Left lung (tissue), 10 donors: Measurements from ENCODE around the gene PDP2. TPM values are rescaled to one million over a fixed set of nuclear protein-coding genes. Genes with fewer than 3 reads are reported as not detected.
A peak's percentile ranks its signal among the peaks of the same experiment; 100 is the strongest.

Experiments
- ATAC-seq: fragments of 200-7000 bp; cut with Tn5 transposase; one replicate; pipeline ENCODE4 v1.9.1; 2020; ENCODE audit warnings: moderate library complexity
- DNase-seq, 4 donors: peaks; one replicate each; pipeline ENCODE4 v3.0.0-alpha.2; 2013 to 2020
- H3K27ac ChIP-seq, 2 donors: fragments of 200-600 bp; sonication (generic) in 1 of 2; one replicate each; pipeline versions ENCODE4 v1.5.0 to v1.8.0; 2020 to 2021
- H3K27me3 ChIP-seq, 2 donors: fragments of 200-600 bp; sonication (generic) in 1 of 2; one replicate each; pipeline versions ENCODE4 v1.5.0 to v1.8.0; 2020 to 2021
- H3K36me3 ChIP-seq, 2 donors: fragments of 200-600 bp; sonication (generic) in 1 of 2; one replicate each; pipeline versions ENCODE4 v1.5.0 to v1.8.0; 2020 to 2021
- H3K4me1 ChIP-seq, 2 donors: fragments of 200-600 bp; one replicate each; pipeline ENCODE4 v1.8.0; 2021
- H3K4me3 ChIP-seq, 2 donors: fragments of 200-600 bp; sonication (generic) in 1 of 2; one replicate each; pipeline versions ENCODE4 v1.5.0 to v1.8.0; 2020 to 2021; ENCODE audit warnings: mild to moderate bottlenecking in 1 of 2
- H3K9me3 ChIP-seq, 2 donors: fragments of 200-600 bp; sonication (generic) in 1 of 2; one replicate each; pipeline versions ENCODE4 v1.5.0 to v1.8.0; 2020 to 2021
- CTCF ChIP-seq, 2 donors: fragments of 200-600 bp; sonication (generic) in 1 of 2; IDR thresholded peaks; one replicate each; pipeline versions ENCODE4 v1.5.0 to v1.8.0; 2021; ENCODE audit warnings: antibody characterized with exemption in 2 of 2
- intact Hi-C, 2 donors: fragments of 100-400 bp; cut with DNase I; formaldehyde crosslinking; loops; one replicate each; pipeline versions ENCODE4 v1.11.2 to v1.14.2; 2022
- polyA plus RNA-seq, 6 donors: library from polyadenylated mRNA; unstranded; fragments of 120-200 nt; gene quantifications; one replicate each; pipeline ENCODE4 v1.2.1, GENCODE V29; 2013; ENCODE audit not compliant: insufficient read length in 6 of 6
- total RNA-seq, 2 donors: library from RNA; stranded (reverse); fragmentation: NEBNext Ultra II Directional; extraction: Animal tissue kit (Norgen Biotek cat#: 25700); gene quantifications; one replicate each; pipeline ENCODE4 v1.2.1, GENCODE V29; 2021
- donor health status: DM: no; HTN: yes; CAD: no.
- donor health status: DM: no; HTN: no; CAD: no.

The PDP2 gene
- total and polyA plus RNA-seq, 8 donors: 8.9 to 36.3 (median 9.7) TPM

DNA sequence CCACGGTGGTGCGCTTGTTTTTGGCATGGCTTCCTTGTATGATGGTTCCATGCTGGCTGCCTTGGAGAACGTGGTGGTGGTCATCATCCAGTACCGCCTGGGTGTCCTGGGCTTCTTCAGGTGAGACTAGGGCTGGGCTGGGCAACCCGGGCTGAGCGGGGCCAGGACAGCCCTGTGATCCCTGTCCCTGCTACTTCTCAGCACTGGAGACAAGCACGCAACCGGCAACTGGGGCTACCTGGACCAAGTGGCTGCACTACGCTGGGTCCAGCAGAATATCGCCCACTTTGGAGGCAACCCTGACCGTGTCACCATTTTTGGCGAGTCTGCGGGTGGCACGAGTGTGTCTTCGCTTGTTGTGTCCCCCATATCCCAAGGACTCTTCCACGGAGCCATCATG lies 59.9 kb downstream of the PDP2 start:
- DNase-seq (peak in 1 of 4 donors; percentile 60), ATAC-seq (no peak)
- no peaks in the 10 kb centered on the region for H3K9me3 ChIP-seq
- no peaks in the 10 kb centered on the region for H3K27me3 ChIP-seq
- H3K4me3 ChIP-seq: no peak overlapping the region
- peaks cover 15 to 26% of the 10 kb centered on the region in 2 donors for H3K4me1 ChIP-seq
- TF ChIP-seq CTCF (IDR thresholded peaks at IDR 0.05): no peak
- peaks cover 0 to 65% of the 10 kb centered on the region in 2 donors for H3K36me3 ChIP-seq
- intact Hi-C loops: no loop called here
- H3K27ac ChIP-seq: no peak overlapping the region

Other genes with a start within 250 kb of the PDP2 start
- 10 to 100 TPM; 64.0 to 72.3 TPM for gene CMTM4, start 183.8 kb upstream of the PDP2 start, total RNA-seq
- 10 to 100 TPM; 25.2 to 36.5 (median 32.7) TPM for gene CMTM4, start 183.8 kb upstream of the PDP2 start, polyA plus RNA-seq
- gene DYNC1LI2, start 128.9 kb upstream of the PDP2 start, total RNA-seq: 100 to 1,000 TPM; 118 to 141 TPM
- 100 to 1,000 TPM; 137 to 162 (median 147) TPM for gene DYNC1LI2, start 128.9 kb upstream of the PDP2 start, polyA plus RNA-seq
- gene TERB1, start 78.9 kb upstream of the PDP2 start, total RNA-seq: not detected
- under 1 TPM; 0.07 to 0.46 (median 0.13) TPM for gene TERB1, start 78.9 kb upstream of the PDP2 start, polyA plus RNA-seq
- gene NAE1, start 49.5 kb upstream of the PDP2 start, total RNA-seq: 10 to 100 TPM; 41.8 to 45.2 TPM
- gene NAE1, start 49.5 kb upstream of the PDP2 start, polyA plus RNA-seq: 10 to 100 TPM; 79.1 to 98.9 (median 88.1) TPM
- not detected for gene CA7, start 36.1 kb upstream of the PDP2 start, total RNA-seq
- gene CA7, start 36.1 kb upstream of the PDP2 start, polyA plus RNA-seq: not detected
- gene CDH16, start 38.4 kb downstream of the PDP2 start, total RNA-seq: under 1 TPM in 1 of 2 donors, not detected in 1; 0.32 TPM
- gene CDH16, start 38.4 kb downstream of the PDP2 start, polyA plus RNA-seq: 10 to 100 TPM; 23.8 to 68.1 (median 49.1) TPM
- 10 to 100 TPM in 1 of 2 donors, 1 to 10 TPM in 1; 8.2 to 31.8 TPM for gene RRAD, start 45.0 kb downstream of the PDP2 start, total RNA-seq
- gene RRAD, start 45.0 kb downstream of the PDP2 start, polyA plus RNA-seq: 10 to 100 TPM in 2 of 6 donors, 1 to 10 TPM in 4; 8.1 to 14.3 (median 9.0) TPM
- 10 to 100 TPM; 81.7 to 82.5 TPM for gene CIAO2B, start 53.9 kb downstream of the PDP2 start, total RNA-seq
- 10 to 100 TPM; 70.9 to 84.0 (median 80.8) TPM for gene CIAO2B, start 53.9 kb downstream of the PDP2 start, polyA plus RNA-seq
- gene CES2, start 55.0 kb downstream of the PDP2 start, total RNA-seq: 10 to 100 TPM; 31.7 to 38.4 TPM
- gene CES2, start 55.0 kb downstream of the PDP2 start, polyA plus RNA-seq: 10 to 100 TPM; 33.0 to 41.8 (median 35.7) TPM
- 1 to 10 TPM in 1 of 2 donors, under 1 TPM in 1; 0.79 to 1.6 TPM for gene CES3, start 80.8 kb downstream of the PDP2 start, total RNA-seq
- 1 to 10 TPM; 3.5 to 5.3 (median 4.8) TPM for gene CES3, start 80.8 kb downstream of the PDP2 start, polyA plus RNA-seq
- gene CES4A, start 108.1 kb downstream of the PDP2 start, total RNA-seq: 10 to 100 TPM in 1 of 2 donors, 1 to 10 TPM in 1; 9.3 to 14.3 TPM
- gene CES4A, start 108.1 kb downstream of the PDP2 start, polyA plus RNA-seq: 10 to 100 TPM in 1 of 6 donors, 1 to 10 TPM in 5; 6.1 to 10.0 (median 7.8) TPM
- 10 to 100 TPM; 46.8 to 47.6 TPM for gene CBFB, start 148.6 kb downstream of the PDP2 start, total RNA-seq
- 10 to 100 TPM; 58.4 to 69.9 (median 64.8) TPM for gene CBFB, start 148.6 kb downstream of the PDP2 start, polyA plus RNA-seq
- 10 to 100 TPM; 12.3 to 21.7 TPM for gene PHAF1, start 229.4 kb downstream of the PDP2 start, total RNA-seq
- 10 to 100 TPM; 22.7 to 26.5 (median 23.6) TPM for gene PHAF1, start 229.4 kb downstream of the PDP2 start, polyA plus RNA-seq